ENCODE measurements around the gene COG5.
A peak's percentile ranks its signal among the peaks of the same experiment; 100 is the strongest.

The COG5 gene

DNA sequence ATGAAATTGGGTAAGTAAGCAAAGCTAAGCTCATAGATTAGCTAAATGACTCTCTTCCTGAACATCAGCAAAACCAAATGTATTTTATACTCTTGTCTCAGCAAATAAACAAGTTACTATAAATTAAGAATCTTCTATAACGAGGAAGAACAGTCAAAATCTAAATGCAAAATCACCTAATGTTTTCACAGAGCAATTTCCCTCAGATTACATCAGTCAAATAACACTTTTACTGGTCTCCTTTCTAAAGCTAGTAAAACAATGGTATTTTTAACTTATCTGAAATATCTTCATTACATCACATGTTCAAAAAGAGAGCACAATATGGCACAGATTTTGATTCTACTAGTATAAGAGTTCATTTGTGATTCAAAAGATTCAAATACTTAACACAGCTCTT is 110.3 kb downstream of the COG5 start:
- DNase-seq: no peak

DNA sequence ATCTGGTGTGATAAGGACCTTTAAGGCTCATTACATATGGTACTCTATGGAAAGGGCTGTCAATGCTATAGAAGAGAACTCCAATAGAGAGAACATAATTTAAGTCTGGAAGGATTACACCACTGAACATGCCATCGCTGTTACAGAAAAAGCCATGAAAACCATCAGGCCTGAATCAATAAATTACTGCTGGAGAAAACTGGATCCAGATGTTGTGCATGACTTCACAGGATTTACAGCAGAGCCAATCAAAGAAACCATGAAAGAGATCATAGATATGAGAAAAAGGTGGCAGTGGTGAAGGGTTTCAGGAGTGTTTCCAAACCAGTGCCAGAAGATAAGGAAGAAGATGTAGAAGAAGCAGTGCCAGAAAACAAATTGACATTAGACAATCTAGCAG is 112.8 kb downstream of the COG5 start:
- no peak for DNase-seq

DNA sequence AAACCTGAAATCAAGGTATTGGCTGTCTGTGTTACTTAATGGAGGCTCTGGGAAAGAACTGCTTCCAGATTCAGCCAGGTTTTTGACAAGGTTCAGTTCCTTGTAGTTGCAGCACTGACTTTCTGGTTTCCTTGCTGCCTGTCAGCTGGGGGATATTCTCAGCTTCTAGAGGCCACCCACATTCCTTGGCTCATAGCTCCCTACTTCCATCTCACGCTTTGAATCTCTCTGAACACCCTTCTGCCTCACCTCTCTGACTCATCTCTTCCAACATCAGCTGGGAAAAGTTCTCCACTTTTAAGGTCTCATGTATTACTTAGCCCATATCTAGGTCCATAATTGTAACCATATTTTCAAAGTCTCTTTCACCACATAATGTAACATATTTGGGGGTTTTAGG is 116.7 kb downstream of the COG5 start:
- DNase-seq: no peak

DNA sequence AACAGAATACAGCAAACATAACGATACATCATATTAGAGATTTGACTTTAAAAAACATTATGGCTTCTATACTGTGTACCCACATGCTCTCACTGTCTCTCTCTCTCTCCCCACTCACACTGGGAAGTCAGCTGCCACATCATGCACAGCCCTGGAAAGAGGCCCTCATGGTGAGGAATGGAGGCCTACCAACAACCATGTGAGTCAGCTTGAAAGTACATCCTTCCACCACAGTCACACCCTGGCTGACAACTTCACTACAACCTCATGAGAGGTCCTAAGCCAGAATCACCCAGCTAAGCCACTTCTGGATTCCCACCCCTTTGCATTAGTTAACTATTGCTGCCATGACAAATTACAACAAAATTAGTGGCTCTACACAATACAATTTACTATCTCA is 117.2 kb downstream of the COG5 start:
- DNase-seq: no peak

DNA sequence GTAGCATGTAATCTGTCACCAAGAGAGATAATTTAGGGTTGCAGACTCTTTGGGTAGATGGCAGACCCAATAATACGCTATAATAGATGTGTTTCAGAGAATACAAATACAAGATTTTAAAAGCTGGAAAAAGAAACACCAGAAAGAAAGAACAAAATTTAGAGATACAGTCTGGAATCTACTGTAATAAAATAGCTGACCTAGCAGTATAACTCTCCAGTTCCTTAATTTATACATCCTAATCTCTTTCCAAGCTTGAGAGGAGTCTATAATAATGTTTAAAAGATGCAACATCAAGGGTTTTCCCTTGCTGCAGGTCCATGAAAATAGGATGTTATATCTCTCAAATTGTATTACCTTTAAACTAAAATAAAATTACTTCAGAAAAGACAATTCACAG is 121.0 kb downstream of the COG5 start:
- DNase-seq: no peak

DNA sequence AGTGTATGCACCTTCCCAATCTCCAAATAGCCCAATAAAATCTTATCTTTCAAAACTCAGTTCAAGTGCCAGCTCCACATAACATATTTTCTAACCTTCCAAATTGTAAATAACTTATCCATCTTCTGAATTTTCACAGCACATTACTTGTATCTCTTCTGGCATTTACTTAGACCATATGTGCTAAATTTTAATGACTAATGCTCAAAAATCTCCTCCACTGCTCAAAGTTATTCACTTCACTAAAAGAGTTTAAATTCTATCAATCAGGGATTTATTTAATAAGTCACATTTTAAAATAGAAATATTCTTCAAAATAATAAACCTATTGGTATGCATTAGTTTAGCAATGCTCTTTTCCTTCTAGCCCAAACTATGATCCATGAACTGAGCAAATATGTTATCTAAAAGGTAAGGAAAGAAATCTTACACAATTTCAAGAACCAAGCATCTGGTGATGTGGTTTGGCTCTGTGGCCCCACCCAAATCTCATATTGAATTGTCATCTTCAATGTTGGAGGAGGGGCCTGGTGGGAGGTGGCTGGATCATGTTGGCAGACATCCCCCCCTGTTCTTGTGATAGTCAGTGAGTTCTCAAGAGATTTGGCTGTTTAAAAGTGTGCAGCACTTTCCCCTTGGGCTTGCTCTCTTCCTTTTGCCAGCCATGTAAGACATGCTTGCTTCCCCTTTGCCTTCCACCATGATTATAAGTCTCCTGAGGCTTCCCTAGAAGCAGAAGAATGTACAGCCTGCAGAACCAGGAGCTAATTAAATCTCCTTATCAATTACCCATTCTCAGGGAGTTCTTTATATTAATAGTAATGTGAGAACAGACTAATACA is 121.9 kb downstream of the COG5 start:
- no peak for DNase-seq

DNA sequence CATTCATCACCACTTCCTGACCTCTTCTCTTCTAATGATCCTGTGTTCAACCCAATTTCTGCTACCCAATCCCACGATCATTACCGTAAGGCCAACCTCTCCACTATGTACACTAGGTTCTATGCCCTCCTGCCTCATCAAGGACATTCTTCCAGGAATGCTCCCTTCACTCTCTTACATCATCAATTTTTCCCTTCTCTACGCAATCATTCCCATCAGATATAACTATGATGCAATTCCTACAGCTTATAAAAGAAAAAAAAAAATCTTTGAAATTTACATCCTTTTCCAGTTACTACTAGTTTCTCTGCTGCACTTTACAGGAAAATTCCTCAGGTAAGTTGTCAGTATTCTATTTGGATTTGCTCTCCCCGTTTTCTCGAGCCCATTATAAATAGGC is 124.7 kb downstream of the COG5 start:
- DNase-seq: no peak

DNA sequence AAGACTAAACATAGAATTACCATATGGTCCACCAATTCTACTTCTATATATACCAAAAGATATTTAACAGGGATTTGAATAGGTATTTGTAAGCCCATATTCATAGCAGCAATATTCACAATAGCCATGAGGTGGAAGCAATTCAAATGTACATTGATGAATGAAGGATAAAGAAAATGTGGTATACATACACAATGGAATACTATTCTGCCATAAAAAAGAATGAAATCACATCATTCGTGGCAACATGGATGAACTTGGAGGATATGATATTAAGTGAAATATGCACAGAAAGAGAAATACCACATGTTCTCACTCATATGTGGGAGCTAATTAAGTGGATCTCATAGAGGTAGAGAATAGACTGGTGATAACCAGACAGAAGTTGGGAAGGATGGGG is 128.0 kb downstream of the COG5 start:
- DNase-seq: no peak

DNA sequence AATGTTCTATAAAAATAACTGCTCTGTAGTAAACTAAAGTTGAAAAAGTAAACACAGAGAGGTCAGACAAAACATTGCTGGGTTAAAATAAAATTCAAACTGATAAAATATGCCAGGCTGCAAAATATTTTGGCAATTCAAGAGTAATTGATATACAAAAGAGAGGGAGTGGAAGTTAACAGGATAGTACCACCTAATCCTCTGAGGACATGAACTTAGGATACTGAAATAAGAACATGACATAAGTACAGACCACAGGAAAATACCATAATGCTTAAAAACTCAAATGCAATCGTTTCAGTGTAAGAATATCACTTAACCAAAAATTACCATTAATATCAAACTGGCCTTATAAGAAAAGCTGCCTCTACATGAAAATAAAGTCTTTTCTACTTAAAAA is 131.5 kb downstream of the COG5 start:
- no peak for DNase-seq

DNA sequence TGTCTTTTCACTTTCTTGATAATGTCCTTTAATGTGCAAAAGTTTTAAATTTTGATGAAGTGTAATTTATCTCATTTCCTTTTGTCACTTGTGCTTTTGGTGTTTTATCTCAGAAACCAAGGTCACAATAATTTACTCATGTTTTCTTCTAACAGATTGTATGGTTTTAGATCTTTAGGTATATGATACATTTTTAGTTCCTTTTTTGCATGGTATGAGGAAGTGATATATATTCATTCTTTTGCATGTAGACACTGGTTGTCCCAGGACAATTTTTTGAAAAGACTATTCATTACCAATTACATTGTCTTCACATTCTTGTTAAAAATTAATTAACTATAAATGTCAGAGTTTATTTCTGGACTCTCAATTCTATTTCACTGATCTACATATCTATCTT is 133.7 kb downstream of the COG5 start:
- no peak for DNase-seq

DNA sequence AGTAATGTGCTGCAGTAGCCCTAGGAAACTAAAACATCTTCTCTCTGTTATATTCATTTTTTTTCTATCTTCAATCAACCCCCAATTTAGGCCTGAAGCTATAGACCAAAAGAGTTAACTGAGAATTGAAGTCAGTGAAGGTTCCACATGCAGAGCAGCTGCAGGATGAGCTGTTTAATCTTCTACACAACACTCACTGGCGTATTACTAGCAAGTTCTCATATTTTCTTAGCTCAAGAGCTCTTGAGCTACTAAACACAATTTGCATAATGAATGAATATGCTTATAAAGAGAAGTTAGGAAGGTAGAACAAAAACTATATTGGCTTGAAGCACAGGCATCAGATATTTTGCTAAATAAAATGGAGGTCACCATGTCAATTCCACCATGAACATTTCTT is 135.1 kb downstream of the COG5 start:
- DNase-seq: no peak

DNA sequence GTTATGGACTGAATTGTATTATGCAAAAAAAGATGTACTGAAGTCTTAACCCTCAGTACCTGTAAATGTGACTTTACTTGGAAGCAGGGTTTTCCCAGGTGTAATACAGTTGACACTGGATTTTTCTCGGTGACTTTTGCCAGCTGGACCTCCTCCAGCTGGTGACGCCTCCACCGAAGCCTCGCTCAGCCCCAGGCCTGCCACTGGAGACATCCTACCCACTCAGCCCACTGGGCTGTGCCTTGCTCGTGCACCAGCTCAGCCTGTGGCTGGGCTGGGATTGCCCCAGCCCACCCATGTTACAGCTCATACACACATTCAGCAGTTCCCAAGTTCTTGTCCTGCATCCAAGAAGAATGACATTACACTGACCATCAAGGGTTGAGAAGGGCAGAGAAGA is 136.3 kb downstream of the COG5 start:
- no peak for DNase-seq

DNA sequence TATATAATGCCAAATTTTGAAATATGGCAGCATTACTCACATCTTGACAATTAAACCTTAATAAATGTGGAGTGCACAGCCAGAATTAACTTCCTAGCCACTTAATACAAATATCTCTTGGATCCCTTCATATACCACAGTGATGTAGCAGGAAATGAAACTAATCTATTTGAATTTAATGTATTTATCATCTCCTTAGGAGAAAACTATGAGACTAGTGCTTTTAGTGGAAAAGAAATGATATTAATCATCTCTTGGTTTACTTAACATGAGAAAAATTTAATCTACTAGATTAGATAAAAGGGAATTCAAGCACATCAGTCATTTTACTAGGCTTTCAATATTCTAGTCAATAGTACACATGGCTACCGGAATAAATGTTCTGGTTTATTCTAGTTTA is 149.5 kb downstream of the COG5 start:
- no peak for DNase-seq

DNA sequence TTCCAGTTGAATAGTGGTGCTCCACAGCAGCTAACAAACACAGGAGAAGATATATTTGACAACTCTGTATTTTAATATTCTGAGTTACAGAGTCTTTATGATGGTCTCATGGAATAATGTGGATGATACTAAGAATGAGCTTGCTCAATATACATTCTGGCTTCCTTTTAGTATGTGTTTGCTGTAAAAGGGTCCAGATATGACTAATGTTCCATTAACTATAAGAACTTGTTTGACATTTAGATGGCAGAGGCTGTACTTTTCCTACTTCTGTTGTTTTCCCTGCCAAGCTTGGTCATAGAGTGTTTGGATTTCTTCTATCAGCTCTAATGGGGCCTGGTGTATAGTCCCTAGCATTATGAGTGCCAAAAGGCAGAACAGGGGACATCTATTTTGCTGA is 155.4 kb downstream of the COG5 start:
- DNase-seq: no peak

DNA sequence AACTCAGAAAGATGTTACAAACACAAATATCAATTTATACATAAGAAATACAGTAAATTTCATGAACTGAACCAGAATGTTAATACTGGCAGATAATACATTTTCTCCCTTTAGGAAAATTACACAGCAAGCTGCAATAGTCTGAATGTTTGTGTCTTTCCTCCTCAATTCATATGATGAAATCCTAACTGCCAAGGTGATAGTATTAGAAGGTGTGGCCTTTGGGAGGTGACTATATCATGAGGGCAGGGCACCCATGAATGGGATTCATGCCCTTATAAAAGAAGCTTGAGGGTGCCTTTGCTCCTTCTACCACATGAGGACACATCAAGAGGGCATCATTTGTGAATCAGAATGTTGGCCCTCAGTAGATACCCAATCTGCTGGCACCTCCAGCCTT is 158.2 kb downstream of the COG5 start:
- DNase-seq: no peak

DNA sequence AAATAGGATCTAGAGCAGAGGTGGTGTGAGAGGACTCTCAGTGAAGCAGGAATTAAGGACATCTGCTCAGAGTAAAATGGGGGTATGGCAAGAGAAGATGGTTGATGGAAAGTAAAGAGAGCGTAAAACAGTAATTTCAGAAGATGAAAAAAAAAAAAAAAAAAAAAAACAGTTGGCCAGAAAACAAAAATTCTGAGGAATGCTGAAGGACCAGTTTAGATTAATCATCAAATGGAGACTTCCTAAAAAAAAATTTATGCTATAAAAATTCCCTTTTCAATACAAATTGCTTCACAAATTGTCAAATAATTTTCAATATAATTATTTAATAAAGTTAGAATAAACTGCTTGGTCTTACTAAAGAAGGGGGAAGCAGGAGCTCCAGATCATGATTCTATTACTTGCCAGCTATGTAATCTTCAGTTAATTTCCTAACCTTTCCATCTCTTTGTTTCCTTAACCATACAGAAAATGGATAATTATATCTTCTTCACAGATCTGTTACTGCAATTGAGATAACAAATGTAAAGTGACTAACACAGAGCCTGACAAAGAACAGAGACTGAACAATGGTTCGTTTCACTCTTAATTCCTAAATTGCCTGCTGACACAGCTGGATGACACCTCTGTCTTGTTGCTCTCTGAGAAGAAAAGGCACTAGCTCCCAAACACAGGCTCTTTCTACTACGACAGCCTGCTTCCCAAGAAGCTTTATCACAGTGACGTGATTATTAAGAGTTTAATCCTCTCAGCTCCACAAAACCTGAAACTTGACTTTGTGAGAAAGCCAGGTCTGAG is 158.8 kb downstream of the COG5 start:
- peak; percentile 49 for DNase-seq

DNA sequence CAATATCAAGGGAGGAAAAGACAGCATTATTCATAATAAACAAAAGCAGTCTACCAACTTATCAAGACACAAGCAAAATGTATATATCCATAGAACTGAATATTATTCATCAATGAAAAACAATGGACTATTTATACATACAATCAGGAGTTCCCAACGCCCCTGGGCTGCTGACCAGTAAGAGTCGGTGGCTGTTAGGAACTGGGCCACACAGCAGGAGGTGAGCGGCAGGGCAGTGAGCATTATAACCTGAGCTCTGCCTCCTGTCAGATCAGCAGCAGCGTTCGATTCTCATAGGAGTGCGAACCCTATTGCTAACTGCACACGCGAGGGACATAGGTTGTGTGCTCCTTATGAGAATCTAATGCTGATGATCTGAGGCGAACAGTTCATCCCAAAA is 165.6 kb downstream of the COG5 start:
- DNase-seq: no peak

DNA sequence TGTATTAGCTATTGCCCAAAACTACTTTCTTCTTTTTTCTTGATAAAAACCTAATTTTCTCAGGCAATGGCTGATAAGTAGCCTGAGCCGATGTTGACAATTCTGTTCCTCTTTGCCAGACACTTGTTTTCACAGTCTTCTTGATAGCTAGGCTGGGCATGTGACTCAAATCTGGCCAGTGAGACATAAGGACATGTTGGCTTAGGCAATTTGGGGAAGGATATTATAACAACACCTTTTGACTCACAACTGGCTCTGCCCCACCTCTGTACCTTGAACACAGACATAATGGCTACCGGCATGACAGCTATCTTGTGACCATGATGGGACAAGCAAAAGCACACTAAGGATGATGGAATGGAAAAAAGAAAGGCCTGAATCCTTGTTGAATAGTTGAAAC is 166.7 kb downstream of the COG5 start:
- DNase-seq: peak; percentile 25

DNA sequence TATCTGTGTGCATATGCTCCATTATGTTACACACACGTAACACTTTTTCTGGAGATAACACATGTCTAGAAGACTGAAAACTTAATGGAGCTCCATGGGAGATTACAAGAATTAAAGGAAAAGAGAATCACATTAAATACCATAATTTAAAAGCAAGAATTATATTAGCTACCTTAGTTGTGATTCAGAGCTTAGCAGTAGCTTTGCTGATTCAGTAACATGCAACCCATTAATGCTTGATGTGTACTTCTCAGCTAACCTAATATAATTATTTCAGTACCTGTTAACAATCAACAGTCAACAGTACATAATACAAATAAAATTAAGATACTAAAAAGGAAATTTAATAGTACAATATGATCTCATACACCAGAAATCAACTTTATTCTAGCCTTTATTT is 167.6 kb downstream of the COG5 start:
- no peak for DNase-seq

DNA sequence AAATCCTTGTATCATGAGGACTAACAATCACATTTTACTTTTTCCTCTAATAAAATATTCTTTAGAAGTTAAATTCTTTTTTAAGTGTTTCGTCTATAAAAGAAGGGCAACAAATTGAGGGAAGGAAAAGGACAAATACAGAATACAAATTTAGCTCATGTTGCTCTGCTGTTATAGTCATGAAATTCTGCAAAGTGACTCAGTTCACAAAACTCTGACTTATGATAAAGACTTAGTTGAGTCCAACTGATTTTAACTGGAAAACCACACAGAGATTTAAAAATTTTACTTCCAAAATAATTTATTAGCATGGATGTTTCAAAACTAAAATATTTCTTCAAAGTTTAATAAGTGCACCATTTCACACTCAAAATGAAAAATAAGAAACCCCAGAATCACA is 168.9 kb downstream of the COG5 start:
- DNase-seq: no peak

DNA sequence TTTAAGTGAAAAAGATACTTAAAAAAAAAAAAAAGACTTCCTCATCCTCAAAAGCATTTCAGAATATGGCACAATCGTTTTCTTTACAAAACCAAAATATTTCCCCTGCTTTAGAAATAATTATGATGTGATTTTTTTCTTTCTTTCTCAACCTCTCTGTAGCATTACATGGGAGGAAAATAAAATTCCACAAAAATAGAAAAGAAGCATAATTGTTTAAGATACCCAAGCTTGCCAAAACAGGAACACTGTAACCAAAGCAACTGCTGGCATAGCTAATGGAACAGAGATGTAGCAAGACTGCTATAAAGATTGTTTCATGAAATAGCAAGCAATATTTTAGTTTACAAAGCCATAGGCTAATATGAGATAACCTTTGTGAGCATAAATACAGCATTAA is 169.4 kb downstream of the COG5 start:
- DNase-seq: no peak

DNA sequence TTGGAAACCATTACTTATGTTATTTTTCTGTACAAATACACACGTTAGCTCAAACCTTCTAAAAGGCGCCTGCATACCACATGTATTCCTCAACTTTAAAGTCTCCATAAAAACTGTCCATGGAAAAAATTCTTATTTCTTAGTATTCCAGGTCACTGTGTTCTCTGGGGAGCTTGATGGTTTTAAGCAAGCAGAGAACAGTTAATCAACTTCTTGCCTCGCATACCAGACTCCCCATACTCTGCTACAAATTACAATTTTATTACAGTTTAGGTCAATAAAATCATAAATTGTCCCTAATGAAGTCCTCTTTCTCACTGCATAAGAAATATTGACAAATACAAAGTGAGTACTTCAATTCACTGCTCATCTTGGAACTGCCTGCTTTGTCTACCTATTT is 170.9 kb downstream of the COG5 start:
- no peak for DNase-seq

DNA sequence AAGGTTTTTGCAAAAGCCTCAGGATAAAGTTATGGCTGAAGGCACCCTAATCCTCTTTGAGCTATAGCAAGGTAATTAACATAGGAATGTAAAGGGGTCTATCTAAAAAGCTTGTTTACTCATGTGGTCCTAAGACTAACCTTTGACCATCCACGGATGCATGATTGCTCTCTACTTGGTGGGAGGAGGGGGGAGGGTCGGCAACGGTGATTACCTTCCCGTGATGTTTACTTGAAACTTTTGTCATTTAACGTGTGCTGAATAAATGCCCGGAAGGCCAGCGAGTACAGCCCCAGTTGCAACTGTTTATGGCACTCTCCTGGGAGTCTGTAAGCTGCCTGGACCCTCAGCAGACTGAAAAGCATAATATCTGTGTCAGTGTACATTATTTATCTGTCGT is 172.8 kb downstream of the COG5 start:
- peak; percentile 59 for DNase-seq

DNA sequence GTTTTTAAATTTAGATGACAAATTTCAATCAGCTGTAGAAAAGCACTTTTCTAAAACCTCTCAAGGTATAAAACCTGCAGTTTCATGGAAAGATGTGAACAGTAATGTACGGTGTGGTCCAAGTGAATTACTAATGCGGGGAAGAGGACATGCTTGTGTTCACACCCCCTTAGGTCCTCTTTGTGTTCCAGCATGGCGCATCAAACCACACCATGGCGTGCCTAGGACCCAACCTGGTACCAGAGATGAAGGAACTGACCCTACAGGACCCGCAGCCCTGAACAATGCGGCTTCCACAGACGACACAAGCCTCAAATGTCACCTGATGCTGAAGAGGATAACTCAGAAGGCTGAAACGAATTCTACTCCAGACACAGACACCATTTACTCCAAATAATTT is 175.1 kb downstream of the COG5 start:
- DNase-seq: no peak

Measured in NCI-H69 (cell line).